Upper lobe of right lung (tissue), 1 donor: ENCODE measurements around the gene PTPN5. TPM values are rescaled to one million over a fixed set of nuclear protein-coding genes. Genes with fewer than 3 reads are reported as not detected.

ENCODE experiments used
- ATAC-seq: fragments of 200-7000 bp; cut with Tn5 transposase; one replicate; pipeline ENCODE4 v1.9.1; 2020; ENCODE audit warnings: mild to moderate bottlenecking, moderate library complexity
- DNase-seq: peaks from one replicate; pipeline ENCODE4 v3.0.0-alpha.2; 2020
- H3K27ac ChIP-seq: fragments of 200-600 bp; one replicate; pipeline ENCODE4 v1.8.0; 2022
- H3K27me3 ChIP-seq: fragments of 200-600 bp; one replicate; pipeline ENCODE4 v1.8.0; 2022; ENCODE audit warnings: mild to moderate bottlenecking
- H3K36me3 ChIP-seq: fragments of 200-600 bp; one replicate; pipeline ENCODE4 v1.8.0; 2022
- H3K4me1 ChIP-seq: fragments of 200-600 bp; one replicate; pipeline ENCODE4 v1.8.0; 2022
- H3K4me3 ChIP-seq: fragments of 200-600 bp; one replicate; pipeline ENCODE4 v1.8.0; 2022; ENCODE audit warnings: mild to moderate bottlenecking
- H3K9me3 ChIP-seq: fragments of 200-600 bp; one replicate; pipeline ENCODE4 v1.8.0; 2022
- CTCF ChIP-seq: fragments of 200-600 bp; IDR thresholded peaks from one replicate; pipeline ENCODE4 v1.8.0; 2022; ENCODE audit warnings: antibody characterized with exemption
- intact Hi-C: fragments of 100-400 bp; cut with DNase I; formaldehyde crosslinking; loops from one replicate; pipeline ENCODE4 v1.11.0; 2022
- total RNA-seq: library from RNA; stranded (reverse); fragmentation: NEBNext Ultra II Directional; extraction: Animal tissue kit (Norgen Biotek cat#: 25700); gene quantifications from one replicate; pipeline ENCODE4 v1.2.1, GENCODE V29; 2021
- donor health status: DM: no; HTN: yes; CAD: no; lungs with severe emphysema.

Gene PTPN5
- total RNA-seq, 1 donor from 2014 or later: 0.81 TPM

DNA sequence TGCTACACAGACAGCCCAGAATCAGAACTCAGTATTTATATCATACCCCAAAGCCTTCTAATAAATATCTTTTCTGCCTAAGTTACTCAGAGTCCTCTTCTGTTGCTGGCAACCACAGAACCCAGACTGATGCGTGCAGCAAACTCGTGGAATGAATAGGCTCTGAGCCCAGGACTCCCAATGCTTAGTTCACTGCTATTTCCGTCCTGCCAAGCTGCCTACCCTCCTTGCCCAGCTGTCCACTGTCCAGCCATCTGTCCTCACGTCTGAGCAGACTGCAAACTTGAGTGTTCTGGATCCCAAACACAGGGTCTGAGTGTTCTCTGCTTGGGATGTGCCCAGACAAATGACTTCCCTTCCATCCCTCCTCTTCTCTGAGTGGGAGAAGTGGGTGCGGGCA, 19.4 kb downstream of the PTPN5 start:
- no peak for ATAC-seq
- peaks cover 5% of the 10 kb centered on the region for H3K27me3 ChIP-seq

GRCh38 chr11:18771266-18772035, 20.1 kb downstream of the PTPN5 start:
- no peaks in the 10 kb centered on the region for H3K36me3 ChIP-seq
- no peak overlapping the region for H3K4me3 ChIP-seq
- DNase-seq (no peak), ATAC-seq (no peak)
- no peak overlapping the region for H3K27ac ChIP-seq
- H3K27me3 ChIP-seq: peaks cover 5% of the 10 kb centered on the region
- TF ChIP-seq CTCF: no peak
- no peaks in the 10 kb centered on the region for H3K9me3 ChIP-seq
- intact Hi-C loops: no loop called here
- H3K4me1 ChIP-seq: no peaks in the 10 kb centered on the region

More for the DNA sequence above, 19.4 kb downstream of the PTPN5 start:
- DNase-seq: no peak
- no peaks in the 10 kb centered on the region for H3K4me1 ChIP-seq
- H3K36me3 ChIP-seq: no peaks in the 10 kb centered on the region
- no peaks in the 10 kb centered on the region for H3K9me3 ChIP-seq
- TF ChIP-seq CTCF: no peak
- intact Hi-C loops: no loop called here
- H3K4me3 ChIP-seq: no peak overlapping the region
- no peak overlapping the region for H3K27ac ChIP-seq

- ATAC-seq (no peak), DNase-seq (no peak)
- Histone ChIP-seq H3K27me3 (peaks cover 5% of the 10 kb centered on the region), H3K4me3 (no peak overlapping the region), H3K4me1 (no peaks in the 10 kb centered on the region), H3K9me3 (no peaks in the 10 kb centered on the region), H3K27ac (no peak overlapping the region), H3K36me3 (no peaks in the 10 kb centered on the region)
- no peak for TF ChIP-seq CTCF
- intact Hi-C loops: no loop called here
Observed at GRCh38 chr11:18770479-18771125, 21.0 kb downstream of the PTPN5 start.

GRCh38 chr11:18769802-18770456, 21.7 kb downstream of the PTPN5 start:
- no peak overlapping the region for H3K4me3 ChIP-seq
- no peak for DNase-seq
- H3K9me3 ChIP-seq: no peaks in the 10 kb centered on the region
- no peak for TF ChIP-seq CTCF
- no peaks in the 10 kb centered on the region for H3K36me3 ChIP-seq
- intact Hi-C loops: no loop called here
- no peaks in the 10 kb centered on the region for H3K4me1 ChIP-seq
- H3K27me3 ChIP-seq: peaks cover 5% of the 10 kb centered on the region
- no peak overlapping the region for H3K27ac ChIP-seq
- ATAC-seq: no peak

DNA sequence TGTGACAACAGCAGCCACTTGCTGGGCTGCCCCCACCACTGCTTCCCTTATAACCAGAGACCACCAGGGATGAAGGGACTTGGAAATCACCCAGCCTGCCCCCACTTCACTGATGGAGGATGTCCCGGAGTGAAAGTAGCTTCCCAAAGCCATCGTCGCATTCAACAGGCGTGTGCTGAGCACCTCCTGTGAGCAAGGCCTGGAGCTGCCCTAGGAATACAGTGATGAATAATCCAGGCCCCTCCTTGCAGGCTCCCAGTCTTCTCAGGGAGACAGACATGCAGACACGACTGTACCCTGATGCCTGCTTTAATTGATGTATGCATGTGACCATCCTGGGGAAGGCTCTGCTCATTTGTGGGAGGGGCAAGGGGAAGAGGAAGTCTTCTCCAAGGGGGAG, 22.6 kb downstream of the PTPN5 start:
- no peaks in the 10 kb centered on the region for H3K9me3 ChIP-seq
- DNase-seq (no peak), ATAC-seq (no peak)
- no peaks in the 10 kb centered on the region for H3K4me1 ChIP-seq
- no peaks in the 10 kb centered on the region for H3K36me3 ChIP-seq
- H3K27ac ChIP-seq: no peak overlapping the region
- no peak for TF ChIP-seq CTCF
- H3K27me3 ChIP-seq: peaks cover 5% of the 10 kb centered on the region
- no peak overlapping the region for H3K4me3 ChIP-seq
- intact Hi-C loops: no loop called here
